ENCODE measurements around the gene ZNF346.
"Not testable (repeated sequence)": the region's sequence is repeated elsewhere in the genome, so short reads cannot be mapped to it uniquely, and the experiment has no call there.

Gene ZNF346

GRCh38 chr5:177015156-177015555, 7.3 kb upstream of the ZNF346 start:
- no peak for ATAC-seq

GRCh38 chr5:177018341-177018740, 4.2 kb upstream of the ZNF346 start:
- ATAC-seq = no peak

GRCh38 chr5:177020033-177020432, 2.5 kb upstream of the ZNF346 start:
- ATAC-seq = no peak

- no peak for ATAC-seq
Measured at GRCh38 chr5:177023303-177023664, 788 bp downstream of the ZNF346 start.

GRCh38 chr5:177024559-177024958, 2.1 kb downstream of the ZNF346 start:
- ATAC-seq = no peak

- ATAC-seq = no peak
Measured at GRCh38 chr5:177025101-177025601, 2.7 kb downstream of the ZNF346 start.

- ATAC-seq = no peak
Measured at GRCh38 chr5:177027665-177028064, 5.2 kb downstream of the ZNF346 start.

- ATAC-seq = no peak
Measured at GRCh38 chr5:177029498-177029897, 7.0 kb downstream of the ZNF346 start.

GRCh38 chr5:177035976-177036375, 13.5 kb downstream of the ZNF346 start:
- ATAC-seq = no peak

- ATAC-seq = no peak
Measured at GRCh38 chr5:177036443-177036842, 13.9 kb downstream of the ZNF346 start.

GRCh38 chr5:177036921-177037320, 14.4 kb downstream of the ZNF346 start:
- no peak for ATAC-seq

- no peak for ATAC-seq
Measured at GRCh38 chr5:177040814-177041420, 18.4 kb downstream of the ZNF346 start.

- ATAC-seq = no peak
Measured at GRCh38 chr5:177041936-177042335, 19.4 kb downstream of the ZNF346 start.

- ATAC-seq = no peak
Measured at GRCh38 chr5:177043114-177043513, 20.6 kb downstream of the ZNF346 start.

- ATAC-seq = no peak
Measured at GRCh38 chr5:177043958-177044357, 21.5 kb downstream of the ZNF346 start.

GRCh38 chr5:177044641-177045040, 22.1 kb downstream of the ZNF346 start:
- no peak for ATAC-seq

GRCh38 chr5:177045631-177046030, 23.1 kb downstream of the ZNF346 start:
- no peak for ATAC-seq

GRCh38 chr5:177048531-177048930, 26.0 kb downstream of the ZNF346 start:
- ATAC-seq = not testable (repeated sequence)

GRCh38 chr5:177049285-177049684, 26.8 kb downstream of the ZNF346 start:
- no peak for ATAC-seq

- no peak for ATAC-seq
Measured at GRCh38 chr5:177064500-177065277, 42.2 kb downstream of the ZNF346 start.

- ATAC-seq = no peak
Measured at GRCh38 chr5:177065491-177065890, 43.0 kb downstream of the ZNF346 start.

- no peak for ATAC-seq
Measured at GRCh38 chr5:177066224-177066623, 43.7 kb downstream of the ZNF346 start.

GRCh38 chr5:177067503-177067902, 45.0 kb downstream of the ZNF346 start:
- ATAC-seq = no peak

GRCh38 chr5:177070536-177071191, 48.2 kb downstream of the ZNF346 start:
- no peak for ATAC-seq
